Measurements from ENCODE around the gene ITGA2. TPM values are rescaled to one million over a fixed set of nuclear protein-coding genes. Genes with fewer than 3 reads are reported as not detected.

ITGA2 gene
- total RNA-seq, 1 experiment from 2014 or later, result 36.6 TPM

DNA sequence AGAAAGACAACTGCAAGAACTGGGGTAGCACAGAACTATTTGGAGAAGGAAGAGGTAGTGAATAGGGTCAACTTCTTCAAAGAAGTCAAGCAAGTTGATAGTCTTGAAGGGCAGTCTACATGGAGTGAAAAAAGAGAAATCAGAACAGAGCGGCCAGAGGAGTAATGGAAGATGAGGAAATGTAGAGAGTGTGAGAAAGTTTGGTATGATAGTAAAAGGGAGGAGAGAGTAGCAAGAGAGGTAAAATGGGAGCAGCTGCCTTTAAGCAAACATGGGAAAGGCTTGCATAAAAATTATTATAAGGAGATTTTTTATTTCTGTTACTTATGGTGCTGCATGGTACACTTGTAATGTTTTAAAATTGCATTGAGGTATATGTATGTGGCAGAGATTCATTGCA is 6.8 kb downstream of the ITGA2 start:
- Histone ChIP-seq H3K9me2 (ENCODE audit: insufficient read depth) (no peaks in the 10 kb centered on the region), H3K4me3 (replicated peaks in 1 of 2; ENCODE audit: low read depth in 1 of 2, low read length in 2 of 2) (no peak overlapping the region), H3K27ac (ENCODE audit: low read depth, low read length) (no peak overlapping the region), H3K9me3 (ENCODE audit: control insufficient read depth in 1 of 2, insufficient read depth in 1 of 2, low read depth in 1 of 2, low read length in 2 of 2) (no peaks in the 10 kb centered on the region), H3K4me2 (ENCODE audit: low read length) (no peak overlapping the region), H3K4me1 (ENCODE audit: control insufficient read depth in 1 of 2, insufficient read depth in 2 of 2, low read length in 2 of 2) (peaks cover 0 to 4% of the 10 kb centered on the region in 2 experiments; a peak in 1 of 4 replicates), H4K20me1 (ENCODE audit: insufficient read depth) (0 out of 2 replicates have a peak, but pooled peaks cover 4% of the 10 kb centered on the region), H3K79me2 (ENCODE audit: insufficient read depth, low read length) (peaks cover 74% of the 10 kb centered on the region), H2AFZ (ENCODE audit: low read depth, low read length, poor library complexity, severe bottlenecking) (no peak overlapping the region), H3K9ac (ENCODE audit: low read length) (no peak overlapping the region), H3K27me3 (ENCODE audit: insufficient read depth, low read length) (no peaks in the 10 kb centered on the region), H3K36me3 (ENCODE audit: control insufficient read depth in 1 of 2, insufficient read depth in 2 of 2, low read length in 2 of 2) (peaks cover 0 to 8% of the 10 kb centered on the region in 2 experiments; a peak in 1 of 4 replicates)
- ChIA-PET RAD21 (ENCODE audit: low non-redundant PET in 1 of 2, low total read pairs in 2 of 2, uncharacterized antibody in 2 of 2, unreplicated experiment in 2 of 2) (no interaction called here), CTCF (no interaction called here), POLR2A (no interaction called here)
- ATAC-seq (no peak), DNase-seq (ENCODE audit: low read depth, low spot score) (no peak)
- TF ChIP-seq EGR1 (IDR thresholded peaks at IDR 0.05; ENCODE audit: low read depth) (no peak), ZFX (IDR thresholded peaks at IDR 0.05) (no peak), FOSL1 (IDR thresholded peaks at IDR 0.05; ENCODE audit: low read depth) (no peak), SRF (IDR thresholded peaks at IDR 0.05; ENCODE audit: low read depth) (no peak), JUND (IDR thresholded peaks at IDR 0.05) (no peak), CBX3 (IDR thresholded peaks at IDR 0.05; ENCODE audit: low read depth) (no peak), POLR2A (IDR thresholded peaks at IDR 0.05; ENCODE audit: borderline replicate concordance, extremely low read depth, insufficient read depth, insufficient read length) (no peak), EZH2phosphoT487 (IDR thresholded peaks at IDR 0.05; ENCODE audit: borderline replicate concordance) (no peak), SP1 (IDR thresholded peaks at IDR 0.05; ENCODE audit: low read depth) (no peak)
- TF ChIP-seq, protein P1, sequence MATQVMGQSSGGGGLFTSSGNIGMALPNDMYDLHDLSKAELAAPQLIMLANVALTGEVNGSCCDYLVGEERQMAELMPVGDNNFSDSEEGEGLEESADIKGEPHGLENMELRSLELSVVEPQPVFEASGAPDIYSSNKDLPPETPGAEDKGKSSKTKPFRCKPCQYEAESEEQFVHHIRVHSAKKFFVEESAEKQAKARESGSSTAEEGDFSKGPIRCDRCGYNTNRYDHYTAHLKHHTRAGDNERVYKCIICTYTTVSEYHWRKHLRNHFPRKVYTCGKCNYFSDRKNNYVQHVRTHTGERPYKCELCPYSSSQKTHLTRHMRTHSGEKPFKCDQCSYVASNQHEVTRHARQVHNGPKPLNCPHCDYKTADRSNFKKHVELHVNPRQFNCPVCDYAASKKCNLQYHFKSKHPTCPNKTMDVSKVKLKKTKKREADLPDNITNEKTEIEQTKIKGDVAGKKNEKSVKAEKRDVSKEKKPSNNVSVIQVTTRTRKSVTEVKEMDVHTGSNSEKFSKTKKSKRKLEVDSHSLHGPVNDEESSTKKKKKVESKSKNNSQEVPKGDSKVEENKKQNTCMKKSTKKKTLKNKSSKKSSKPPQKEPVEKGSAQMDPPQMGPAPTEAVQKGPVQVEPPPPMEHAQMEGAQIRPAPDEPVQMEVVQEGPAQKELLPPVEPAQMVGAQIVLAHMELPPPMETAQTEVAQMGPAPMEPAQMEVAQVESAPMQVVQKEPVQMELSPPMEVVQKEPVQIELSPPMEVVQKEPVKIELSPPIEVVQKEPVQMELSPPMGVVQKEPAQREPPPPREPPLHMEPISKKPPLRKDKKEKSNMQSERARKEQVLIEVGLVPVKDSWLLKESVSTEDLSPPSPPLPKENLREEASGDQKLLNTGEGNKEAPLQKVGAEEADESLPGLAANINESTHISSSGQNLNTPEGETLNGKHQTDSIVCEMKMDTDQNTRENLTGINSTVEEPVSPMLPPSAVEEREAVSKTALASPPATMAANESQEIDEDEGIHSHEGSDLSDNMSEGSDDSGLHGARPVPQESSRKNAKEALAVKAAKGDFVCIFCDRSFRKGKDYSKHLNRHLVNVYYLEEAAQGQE (IDR thresholded peaks at IDR 0.05; ENCODE audit: low read depth), result no peak
- TF ChIP-seq, protein P2, sequence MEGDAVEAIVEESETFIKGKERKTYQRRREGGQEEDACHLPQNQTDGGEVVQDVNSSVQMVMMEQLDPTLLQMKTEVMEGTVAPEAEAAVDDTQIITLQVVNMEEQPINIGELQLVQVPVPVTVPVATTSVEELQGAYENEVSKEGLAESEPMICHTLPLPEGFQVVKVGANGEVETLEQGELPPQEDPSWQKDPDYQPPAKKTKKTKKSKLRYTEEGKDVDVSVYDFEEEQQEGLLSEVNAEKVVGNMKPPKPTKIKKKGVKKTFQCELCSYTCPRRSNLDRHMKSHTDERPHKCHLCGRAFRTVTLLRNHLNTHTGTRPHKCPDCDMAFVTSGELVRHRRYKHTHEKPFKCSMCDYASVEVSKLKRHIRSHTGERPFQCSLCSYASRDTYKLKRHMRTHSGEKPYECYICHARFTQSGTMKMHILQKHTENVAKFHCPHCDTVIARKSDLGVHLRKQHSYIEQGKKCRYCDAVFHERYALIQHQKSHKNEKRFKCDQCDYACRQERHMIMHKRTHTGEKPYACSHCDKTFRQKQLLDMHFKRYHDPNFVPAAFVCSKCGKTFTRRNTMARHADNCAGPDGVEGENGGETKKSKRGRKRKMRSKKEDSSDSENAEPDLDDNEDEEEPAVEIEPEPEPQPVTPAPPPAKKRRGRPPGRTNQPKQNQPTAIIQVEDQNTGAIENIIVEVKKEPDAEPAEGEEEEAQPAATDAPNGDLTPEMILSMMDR (IDR thresholded peaks at IDR 0.05 in 2 of 3, conservative IDR thresholded peaks at IDR 0.05 in 1 of 3; ENCODE audit: borderline replicate concordance in 1 of 3, insufficient read depth in 1 of 3, low read depth in 2 of 3, low read length in 2 of 3), result no peak
- intact Hi-C loops (cut with micrococcal nuclease), result no loop called here
- no TSS peak for BruUV-seq (replicated peaks)
